HUES48 (cell line): ENCODE data around the gene TRAF3.

Experiments
- H3K27ac ChIP-seq: one replicate; pipeline ENCODE4 v1.7.0; 2013; ENCODE audit warnings: low read depth, low read length, inconsistent platforms
- H3K27me3 ChIP-seq: 2 replicates; pipeline ENCODE4 v1.6.1; 2013; ENCODE audit warnings: mild to moderate bottlenecking, low read length; ENCODE audit not compliant: control insufficient read depth, insufficient read depth
- H3K36me3 ChIP-seq: 2 replicates; pipeline ENCODE4 v1.6.1; 2013; ENCODE audit warnings: low read length; ENCODE audit not compliant: control insufficient read depth, insufficient read depth
- H3K4me1 ChIP-seq: 2 replicates; pipeline ENCODE4 v1.6.1; 2013; ENCODE audit warnings: mild to moderate bottlenecking, low read length; ENCODE audit not compliant: control insufficient read depth, insufficient read depth
- H3K4me3 ChIP-seq: 2 replicates; pipeline ENCODE4 v1.5.1; 2013; ENCODE audit warnings: mild to moderate bottlenecking, low read depth, low read length
- H3K9ac ChIP-seq: 2 replicates; pipeline ENCODE4 v1.6.1; 2013; ENCODE audit warnings: mild to moderate bottlenecking, low read depth, low read length, moderate library complexity
- H3K9me3 ChIP-seq: 2 replicates; pipeline ENCODE4 v1.6.1; 2013; ENCODE audit warnings: low read length; ENCODE audit not compliant: control insufficient read depth, insufficient read depth

TRAF3 gene

GRCh38 chr14:102928412-102929240 is 151.4 kb downstream of the TRAF3 start:
- Histone ChIP-seq H3K36me3 (peaks cover 8% of the 10 kb centered on the region), H3K27ac (no peak overlapping the region), H3K9ac (no peak overlapping the region), H3K27me3 (peaks cover 81% of the 10 kb centered on the region), H3K4me3 (peak overlapping the region; percentile 76), H3K4me1 (peaks cover 18% of the 10 kb centered on the region), H3K9me3 (no peaks in the 10 kb centered on the region)

GRCh38 chr14:102929241-102930137 is 152.2 kb downstream of the TRAF3 start:
- H3K27me3 ChIP-seq: peaks cover 72% of the 10 kb centered on the region
- H3K4me1 ChIP-seq: peaks cover 18% of the 10 kb centered on the region
- H3K9me3 ChIP-seq: no peaks in the 10 kb centered on the region
- H3K4me3 ChIP-seq: peak overlapping the region; percentile 76
- peaks cover 11% of the 10 kb centered on the region for H3K36me3 ChIP-seq
- H3K27ac ChIP-seq: no peak overlapping the region
- H3K9ac ChIP-seq: no peak overlapping the region

- H3K9me3 ChIP-seq: no peaks in the 10 kb centered on the region
- peak overlapping the region; percentile 76; the same call in 1 of the 2 replicates for H3K4me3 ChIP-seq
- H3K9ac ChIP-seq: no peak overlapping the region
- H3K4me1 ChIP-seq: peaks cover 18% of the 10 kb centered on the region
- no peak overlapping the region for H3K27ac ChIP-seq
- peaks cover 64% of the 10 kb centered on the region for H3K27me3 ChIP-seq
- peaks cover 11% of the 10 kb centered on the region for H3K36me3 ChIP-seq
Observed at GRCh38 chr14:102930138-102930752, 153.0 kb downstream of the TRAF3 start.

GRCh38 chr14:102930753-102931579 is 153.7 kb downstream of the TRAF3 start:
- H3K9ac ChIP-seq: no peak overlapping the region
- peaks cover 11% of the 10 kb centered on the region for H3K36me3 ChIP-seq
- H3K4me1 ChIP-seq: peaks cover 13% of the 10 kb centered on the region
- no peak overlapping the region for H3K27ac ChIP-seq
- no peaks in the 10 kb centered on the region for H3K9me3 ChIP-seq
- peak overlapping the region; percentile 17; the same call in 1 of the 2 replicates for H3K4me3 ChIP-seq
- peaks cover 57% of the 10 kb centered on the region for H3K27me3 ChIP-seq

- peaks cover 50% of the 10 kb centered on the region for H3K27me3 ChIP-seq
- H3K4me1 ChIP-seq: peaks cover 9% of the 10 kb centered on the region; the same call in 1 of the 2 replicates
- H3K36me3 ChIP-seq: peaks cover 11% of the 10 kb centered on the region
- H3K4me3 ChIP-seq: no peak overlapping the region
- H3K9ac ChIP-seq: no peak overlapping the region
- H3K9me3 ChIP-seq: no peaks in the 10 kb centered on the region
- H3K27ac ChIP-seq: no peak overlapping the region
Observed at GRCh38 chr14:102931580-102932285, 154.5 kb downstream of the TRAF3 start.

GRCh38 chr14:102932484-102933248 is 155.4 kb downstream of the TRAF3 start:
- Histone ChIP-seq H3K27me3 (peaks cover 40% of the 10 kb centered on the region), H3K36me3 (peaks cover 14% of the 10 kb centered on the region), H3K9me3 (no peaks in the 10 kb centered on the region), H3K9ac (no peak overlapping the region), H3K4me1 (peaks cover 3% of the 10 kb centered on the region; the same call in 1 of the 2 replicates), H3K4me3 (no peak overlapping the region), H3K27ac (no peak overlapping the region)

GRCh38 chr14:102933618-102934231 is 156.5 kb downstream of the TRAF3 start:
- Histone ChIP-seq H3K9ac (no peak overlapping the region), H3K9me3 (no peaks in the 10 kb centered on the region), H3K27ac (no peak overlapping the region), H3K4me1 (peaks cover 3% of the 10 kb centered on the region; the same call in 1 of the 2 replicates), H3K36me3 (peaks cover 22% of the 10 kb centered on the region), H3K4me3 (no peak overlapping the region), H3K27me3 (peaks cover 31% of the 10 kb centered on the region)

- Histone ChIP-seq H3K27me3 (peaks cover 11% of the 10 kb centered on the region), H3K36me3 (peaks cover 40% of the 10 kb centered on the region), H3K9ac (no peak overlapping the region), H3K27ac (no peak overlapping the region), H3K4me3 (no peak overlapping the region), H3K4me1 (no peaks in the 10 kb centered on the region), H3K9me3 (no peaks in the 10 kb centered on the region)
Observed at GRCh38 chr14:102935756-102936155, 158.5 kb downstream of the TRAF3 start.
